Stimulated activated CD8-positive, alpha-beta memory T cell treated with anti-CD3 and anti-CD28 coated beads, Interleukin-2, amount 100 ng/mL, for 1 hour (primary cell): ENCODE results near the gene PCYOX1L.

Experiments used
- DNase-seq, 2 donors: peaks; one replicate each; pipeline ENCODE4 v3.0.0-alpha.2; 2020; ENCODE audit warnings: low read depth in 2 of 2

Gene PCYOX1L

DNA sequence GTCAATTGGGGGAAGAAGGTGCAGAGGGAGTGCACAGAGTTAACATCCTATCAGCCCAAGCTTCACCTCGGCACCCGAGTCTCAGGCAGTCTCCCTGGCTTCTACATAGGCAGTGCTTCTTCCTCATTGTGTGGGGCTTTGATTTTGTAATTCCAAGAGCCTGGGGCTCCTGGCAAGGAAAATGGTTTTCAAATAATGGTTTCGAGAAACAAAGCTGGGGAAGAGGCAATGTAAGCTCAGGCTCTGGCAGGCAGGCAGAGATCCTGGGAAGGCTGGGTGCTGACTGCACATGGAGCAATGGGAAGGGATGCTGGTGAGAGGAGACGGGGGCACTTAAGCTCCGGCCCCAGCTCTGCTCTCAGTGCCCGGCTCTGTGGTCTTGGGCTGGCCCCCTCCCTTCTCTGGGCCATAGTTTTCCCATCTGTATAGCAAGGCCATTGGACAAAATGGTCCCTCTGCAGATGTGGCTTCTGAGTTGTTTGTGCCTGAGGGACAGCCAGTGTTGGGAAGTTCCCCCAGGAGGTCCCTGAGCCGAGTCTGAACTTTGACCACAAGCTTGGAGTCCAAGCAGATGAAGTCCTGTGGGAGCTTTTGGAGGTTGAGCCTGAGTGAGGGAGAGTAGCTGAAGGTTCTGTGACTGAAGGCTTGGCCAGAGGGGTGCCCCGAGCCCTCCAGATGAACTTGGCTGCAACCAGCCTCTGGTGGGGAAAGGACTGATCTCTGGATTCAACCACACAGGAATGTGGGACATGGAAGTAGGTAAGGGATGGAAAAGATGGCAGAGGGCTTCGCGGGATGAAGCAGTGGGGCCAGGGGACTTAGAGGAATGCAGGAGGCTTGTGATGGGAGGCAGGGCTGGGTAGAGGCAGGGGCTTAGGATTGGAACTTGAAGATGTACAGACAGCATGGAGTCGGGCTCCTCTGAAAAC lies 49.7 kb downstream of the PCYOX1L start:
- DNase-seq = no peak

- DNase-seq = no peak
These were observed 50.6 kb downstream of the PCYOX1L start for GRCh38 chr5:149408252-149409099.

DNA sequence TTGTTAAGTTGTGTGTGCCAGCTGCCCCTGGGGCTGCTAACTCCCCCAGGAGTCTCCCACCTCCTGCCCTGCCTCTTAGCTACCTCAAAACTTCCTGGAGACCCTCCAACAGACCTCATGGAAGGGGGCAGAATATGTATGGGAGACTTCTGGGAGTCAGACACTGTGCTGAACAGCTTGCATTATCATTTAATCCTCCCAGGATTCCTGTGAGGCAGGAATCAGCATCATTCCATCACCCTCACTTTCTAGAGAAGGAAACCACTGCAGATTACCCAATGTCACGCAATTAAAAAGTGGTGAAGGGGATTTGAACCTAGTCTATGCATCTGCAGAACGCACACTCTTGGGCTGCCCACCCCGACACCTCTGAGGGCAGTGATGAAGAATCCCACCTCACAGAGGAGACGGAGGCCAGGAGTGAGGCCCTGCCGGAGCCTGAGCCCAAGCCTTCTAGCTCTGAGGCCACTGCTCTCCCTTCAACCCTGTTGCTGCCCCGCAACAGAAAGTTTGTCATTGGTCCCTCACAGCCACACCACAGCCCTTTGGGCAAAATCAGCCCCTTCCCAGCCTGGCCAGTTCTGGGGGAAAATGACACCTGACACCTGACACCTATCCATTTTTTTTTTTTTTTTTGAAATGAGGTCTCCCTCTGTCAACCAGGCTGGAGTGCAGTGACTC lies 51.6 kb downstream of the PCYOX1L start:
- no peak for DNase-seq

- no peak for DNase-seq
These were observed 52.2 kb downstream of the PCYOX1L start for GRCh38 chr5:149410071-149410470.

DNA sequence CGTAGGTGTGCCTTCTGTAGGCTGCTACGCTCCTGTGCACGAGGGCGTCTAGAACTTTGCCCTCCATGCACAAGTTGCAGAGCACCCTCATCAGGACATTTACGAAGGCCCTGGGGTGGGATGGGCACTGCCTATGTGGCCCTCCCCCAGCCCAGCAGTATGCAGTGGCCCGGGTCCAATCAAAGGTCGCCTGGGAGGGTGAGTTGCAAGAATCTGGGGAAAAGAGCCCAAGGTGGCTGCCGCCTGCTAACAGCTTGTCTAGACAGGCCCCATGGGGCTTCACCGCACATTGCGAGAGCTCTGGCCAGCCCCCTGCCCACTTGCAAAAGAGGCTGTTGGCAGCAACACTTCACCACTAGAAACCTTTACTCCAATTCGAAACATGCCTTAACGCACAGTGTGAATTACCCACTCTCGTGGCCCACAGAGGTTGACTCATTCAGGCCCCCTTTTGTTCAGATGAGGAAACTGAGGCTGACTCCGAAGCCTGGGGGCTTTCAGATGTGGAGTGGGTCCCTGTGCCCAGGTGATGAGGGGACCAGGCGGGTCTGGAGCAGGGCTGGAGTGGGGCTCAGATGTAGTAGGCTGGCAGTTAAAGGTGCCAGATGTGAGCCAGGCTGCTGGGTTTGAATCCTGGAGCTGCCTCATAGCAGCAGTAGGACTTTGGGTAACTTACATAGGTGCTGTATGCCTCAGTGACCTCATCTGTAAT lies 53.0 kb downstream of the PCYOX1L start:
- no peak for DNase-seq

- DNase-seq = no peak
These were observed 54.1 kb downstream of the PCYOX1L start for GRCh38 chr5:149411738-149412519.

DNA sequence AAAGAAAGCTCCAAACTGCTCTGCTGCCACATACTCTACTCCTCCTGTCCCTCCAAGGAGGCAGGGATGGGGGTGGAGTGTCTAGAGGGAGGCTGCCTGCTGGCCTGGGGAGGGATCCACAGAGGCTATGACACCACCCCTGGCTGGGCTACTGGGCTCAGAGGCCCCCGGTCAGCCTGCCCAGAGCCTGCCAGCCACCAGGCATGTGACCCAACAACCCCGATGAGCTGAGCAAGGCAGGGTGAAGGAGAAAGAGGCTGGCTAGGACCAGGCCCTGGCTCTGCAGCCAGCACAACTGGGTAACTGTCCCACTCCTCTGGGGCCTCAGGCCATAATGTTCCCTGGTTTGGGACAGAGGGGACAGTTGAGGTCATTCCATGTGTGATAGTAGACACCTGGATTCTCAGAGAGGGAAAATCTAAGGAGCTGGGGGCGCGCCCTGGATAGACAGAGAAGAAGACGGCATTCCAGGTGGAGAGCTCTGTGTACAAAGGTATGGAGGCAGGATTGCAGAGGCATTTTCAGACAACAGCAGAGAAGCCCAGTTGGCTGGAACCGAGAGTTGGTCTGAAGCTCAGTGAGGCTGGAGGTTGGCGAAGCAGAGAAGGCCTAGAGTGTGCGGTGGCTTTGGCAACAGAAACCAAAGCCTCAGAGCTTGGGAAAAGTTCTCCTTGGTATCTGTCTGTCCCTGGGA lies 55.1 kb downstream of the PCYOX1L start:
- no peak for DNase-seq

DNA sequence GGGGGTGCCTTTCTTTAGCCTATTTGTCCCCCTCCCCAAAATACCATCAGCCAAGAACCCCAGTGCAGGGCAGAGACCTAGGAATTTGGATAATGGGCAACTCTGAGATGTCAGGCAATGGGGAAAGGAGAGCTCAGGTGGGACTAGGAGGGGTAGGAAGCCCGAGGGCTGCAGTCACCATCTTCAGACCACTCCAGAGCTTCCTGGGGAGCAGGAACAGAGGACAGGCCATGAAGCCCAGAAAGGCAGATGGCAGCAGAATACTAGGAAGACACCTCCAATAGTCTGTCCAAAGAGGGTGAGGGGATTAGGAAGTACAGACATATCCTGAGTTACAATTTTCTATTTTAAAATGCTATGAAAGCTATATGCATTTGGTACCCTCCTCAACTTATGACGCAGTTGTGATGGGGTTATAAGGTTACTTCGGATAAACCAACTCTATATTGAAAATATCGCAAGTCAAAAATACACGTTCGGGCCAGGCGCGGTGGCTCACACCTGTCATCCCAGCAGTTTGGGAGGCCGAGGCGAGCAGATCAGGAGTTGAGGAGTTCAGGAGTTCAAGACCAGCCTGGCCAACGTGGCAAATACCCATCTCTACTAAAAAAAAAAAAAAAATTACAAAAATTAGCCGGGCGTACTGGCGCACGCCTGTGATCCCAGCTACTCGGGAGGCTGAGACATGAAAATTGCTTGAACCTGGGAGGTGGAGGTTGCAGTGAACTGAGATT lies 55.8 kb downstream of the PCYOX1L start:
- no peak for DNase-seq

DNA sequence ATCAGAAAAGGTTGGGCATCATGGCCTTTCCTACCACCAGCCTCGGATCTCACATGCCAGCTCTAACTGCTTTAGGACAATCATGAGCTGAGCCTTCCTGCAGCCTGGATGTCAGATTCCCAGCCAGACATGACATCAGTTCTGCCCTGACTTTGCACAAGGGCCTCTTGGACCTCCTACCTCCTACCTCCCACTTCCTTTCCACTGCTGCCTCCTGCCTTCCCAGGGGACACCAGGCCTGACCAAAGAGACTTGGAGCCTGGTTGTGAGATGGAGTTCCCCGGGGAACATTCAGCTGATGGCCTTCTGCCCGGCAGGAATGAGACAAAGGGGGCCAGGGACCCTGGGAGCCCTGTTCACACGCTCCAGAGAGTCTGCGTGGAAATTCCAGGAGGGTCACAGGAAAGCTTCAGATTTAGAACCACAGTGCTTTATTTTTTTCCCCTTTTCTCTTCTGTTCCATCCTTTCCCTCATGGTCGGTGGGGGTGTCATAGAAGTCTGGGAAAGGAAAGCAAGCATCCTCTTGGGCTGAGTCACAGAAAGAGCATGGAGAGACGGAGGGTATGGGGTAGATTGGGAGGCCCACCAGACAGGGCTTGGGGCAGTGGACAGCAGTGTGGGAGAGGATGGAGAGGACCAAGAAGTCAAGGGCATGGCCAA lies 56.7 kb downstream of the PCYOX1L start:
- DNase-seq = no peak

DNA sequence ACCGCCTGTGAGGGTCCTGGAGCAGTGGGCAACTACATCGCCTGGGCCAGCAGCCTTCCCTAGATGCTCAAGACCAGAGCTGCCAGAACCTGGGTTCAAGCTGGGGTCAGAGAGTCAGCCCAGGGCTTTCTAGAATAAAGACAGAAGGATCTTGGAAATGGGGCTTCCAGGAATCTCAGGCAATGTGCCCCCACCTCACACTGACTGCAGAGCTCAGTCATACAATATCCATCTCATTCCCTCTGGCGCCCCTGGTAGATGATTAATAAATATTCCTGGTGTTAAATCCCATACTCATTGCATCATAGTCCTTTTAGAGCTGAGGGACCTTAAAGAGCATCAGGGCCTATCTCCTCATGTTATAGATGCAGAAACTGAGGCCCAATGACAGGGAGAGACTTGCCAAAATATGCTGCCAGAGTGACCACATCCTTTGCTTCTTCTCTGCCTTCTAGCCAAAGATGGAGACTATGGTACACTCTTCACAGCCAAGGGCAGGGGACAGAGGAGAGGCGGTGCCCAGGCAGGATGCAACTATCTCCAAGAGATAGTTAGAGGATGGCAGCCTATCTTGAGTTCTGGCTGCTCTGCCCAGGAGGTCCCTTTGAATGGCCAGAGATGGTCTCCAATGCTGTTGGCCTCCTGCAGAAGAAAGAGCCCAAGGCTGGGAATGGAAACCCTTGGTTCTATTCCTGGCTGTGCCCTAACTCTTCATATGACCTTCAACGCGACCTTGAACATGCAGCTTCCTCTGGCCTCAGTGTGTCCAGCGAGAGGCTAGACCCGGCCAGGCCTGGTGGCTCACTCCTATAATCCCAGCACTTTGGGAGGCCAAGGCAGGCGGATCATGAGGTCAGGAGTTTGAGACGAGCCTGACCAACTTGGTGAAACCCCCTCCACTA lies 57.5 kb downstream of the PCYOX1L start:
- DNase-seq = no peak

DNA sequence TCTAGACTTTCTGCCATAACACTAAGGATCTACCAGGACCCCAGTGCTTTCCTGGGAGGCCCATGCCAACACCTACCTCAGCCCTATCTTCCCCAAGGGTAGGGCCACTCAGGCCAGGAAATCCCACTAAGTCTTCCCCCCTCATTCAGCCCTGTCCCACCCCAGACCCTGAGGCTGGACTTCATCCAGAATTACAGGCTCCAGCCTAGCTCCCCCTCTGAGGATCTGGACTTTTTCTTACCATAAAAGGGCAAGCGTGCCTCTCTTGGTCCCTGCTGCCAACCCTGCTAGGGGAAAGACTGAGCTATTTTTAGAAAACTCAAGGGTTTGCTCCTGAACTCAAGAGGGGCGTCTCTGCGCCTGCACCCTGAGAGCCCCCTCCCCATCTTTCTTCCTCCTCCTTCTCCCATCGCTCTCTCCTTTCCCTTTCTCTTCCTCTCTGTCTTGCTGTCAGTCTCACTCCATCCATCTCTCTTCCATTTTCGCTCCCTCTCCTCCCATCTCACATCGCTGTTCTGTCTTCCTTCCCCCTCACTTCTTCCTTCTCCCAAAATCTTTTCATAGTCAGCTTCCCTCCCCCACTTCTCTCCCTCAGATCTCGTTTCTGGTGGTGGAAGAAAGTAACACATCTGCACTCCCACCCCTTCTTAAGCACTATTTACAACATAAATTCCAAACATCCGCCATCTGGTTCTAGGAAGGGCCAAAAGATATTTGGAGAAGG lies 59.3 kb downstream of the PCYOX1L start:
- DNase-seq = no peak

DNA sequence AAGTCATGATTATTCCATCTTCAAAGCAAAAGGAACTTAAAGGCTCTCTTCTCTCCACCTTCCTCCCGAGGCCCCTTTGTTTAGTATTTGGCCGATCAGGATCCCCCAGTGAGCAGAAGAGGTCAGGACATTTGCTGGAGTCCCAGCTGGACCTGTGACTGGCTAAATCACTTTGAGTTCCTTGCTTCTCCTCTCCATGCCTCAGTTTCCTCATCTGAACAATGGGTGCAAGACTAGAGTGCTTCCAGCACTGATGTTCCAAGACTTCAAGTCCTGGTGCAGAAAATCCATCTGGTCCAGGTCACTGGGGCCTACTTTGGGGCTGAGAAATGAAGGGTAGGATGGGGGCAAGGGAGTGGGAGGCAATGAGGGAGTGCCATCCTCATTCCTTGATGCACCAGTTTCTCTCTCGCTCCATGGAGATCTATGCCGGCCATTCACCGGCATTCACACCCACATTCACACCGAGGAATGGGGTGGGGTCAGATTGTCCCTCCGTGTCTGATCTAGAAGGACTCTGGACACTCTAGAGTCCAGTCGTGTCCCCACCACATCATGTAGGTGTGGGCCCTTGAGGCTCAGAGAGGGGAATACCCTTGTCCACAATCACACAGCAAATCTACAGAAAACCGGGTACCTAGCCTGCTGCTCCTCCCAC lies 60.0 kb downstream of the PCYOX1L start:
- DNase-seq = no peak

DNA sequence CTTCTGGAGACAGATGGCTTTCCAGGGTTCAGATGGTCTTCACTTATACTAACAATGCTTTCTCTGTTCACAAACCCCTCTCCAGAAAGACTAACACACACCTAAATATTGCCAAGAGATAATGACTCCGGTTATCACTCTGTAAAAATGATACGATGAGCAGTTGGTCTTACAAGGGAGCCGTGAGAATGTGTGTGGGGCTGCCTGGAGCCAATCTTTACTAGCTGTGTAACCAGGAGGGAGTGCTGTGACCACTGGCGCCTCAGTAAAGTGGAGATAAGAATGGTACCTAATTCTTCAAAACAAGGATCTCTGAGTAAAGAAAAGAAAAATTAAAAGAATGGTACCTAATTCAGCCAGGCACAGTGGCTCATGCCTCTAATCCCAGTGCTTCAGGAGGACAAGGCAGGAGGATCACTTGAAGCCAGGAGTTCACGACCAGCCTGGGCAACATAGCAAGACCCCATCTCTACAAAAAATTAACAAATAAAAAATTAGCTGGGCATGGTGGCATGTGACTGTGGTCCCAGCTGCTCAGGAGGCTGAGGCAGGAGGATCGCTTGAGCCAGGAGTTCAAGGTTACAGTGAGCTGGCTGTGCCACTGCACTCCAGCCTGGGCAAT lies 61.2 kb downstream of the PCYOX1L start:
- DNase-seq = no peak
